PC-3 (cell line): ENCODE measurements around the gene MRTFA.

Experiments
- CTCF ChIP-seq: fragments of 300-600 bp; sonication (generic); conservative IDR thresholded peaks from 2 replicates; pipeline ENCODE4 v1.5.1; 2017; ENCODE audit warnings: antibody characterized with exemption, low read depth, mild to moderate bottlenecking, low read length
- EZH2phosphoT487 ChIP-seq: fragments of 300-600 bp; sonication (generic); IDR thresholded peaks from 2 replicates; pipeline ENCODE4 v1.6.1; 2018; ENCODE audit warnings: mild to moderate bottlenecking, antibody characterized with exemption, low read length, borderline replicate concordance

GRCh38 chr22:40430991-40431390 lies 205.5 kb downstream of the MRTFA start:
- TF ChIP-seq CTCF, result no peak
- TF ChIP-seq EZH2phosphoT487, result no peak
